ENCODE measurements around the gene ADGRE1.

ADGRE1 gene

GRCh38 chr19:6958791-6959190 is 71.4 kb downstream of the ADGRE1 start:
- DNase-seq (ENCODE audit: low read depth in 2 of 2): no peak

- DNase-seq (ENCODE audit: low read depth in 2 of 2): no peak
These were observed 76.0 kb downstream of the ADGRE1 start for GRCh38 chr19:6963244-6963852.

GRCh38 chr19:6963937-6964336 is 76.6 kb downstream of the ADGRE1 start:
- peak in 1 of 2 donors; percentile 5 for DNase-seq (ENCODE audit: low read depth in 2 of 2)

DNA sequence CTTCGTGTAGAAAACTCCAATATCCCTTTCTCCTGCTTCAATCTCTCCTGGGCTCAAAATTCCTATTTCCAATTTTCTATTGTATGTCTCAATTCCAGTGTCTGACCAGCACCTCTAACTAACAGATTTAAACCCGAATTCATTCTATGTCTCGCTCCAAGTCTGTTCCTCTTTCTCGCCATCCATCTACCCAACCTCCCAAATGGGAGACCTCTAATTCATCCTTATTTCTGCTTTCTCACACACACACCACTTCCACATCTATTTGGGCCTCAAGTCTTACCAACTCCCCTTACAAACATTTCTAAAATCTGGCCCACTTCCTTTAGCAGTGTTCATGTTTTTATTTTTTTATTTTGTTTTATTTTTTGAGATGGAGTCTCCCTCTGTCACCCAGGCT is 80.6 kb downstream of the ADGRE1 start:
- no peak for DNase-seq (ENCODE audit: low read depth in 2 of 2)

DNA sequence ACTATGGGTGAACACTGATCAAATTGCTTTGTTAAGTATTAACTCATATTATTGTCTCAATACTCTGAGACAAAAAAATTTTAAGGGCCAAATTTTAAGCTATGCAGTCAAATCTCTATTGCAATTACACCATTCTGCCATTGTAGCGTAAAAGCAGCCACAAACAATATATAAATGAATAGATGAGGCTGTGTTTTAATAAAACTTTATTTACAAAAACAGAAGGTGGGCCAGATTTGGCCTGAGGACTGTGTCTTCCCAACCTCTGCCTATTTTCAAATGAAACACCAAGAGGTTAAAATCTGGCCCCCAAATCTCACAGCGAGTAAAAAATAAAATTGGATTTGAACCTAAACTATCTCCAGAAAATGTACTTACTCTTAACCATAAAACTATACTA is 82.1 kb downstream of the ADGRE1 start:
- DNase-seq (ENCODE audit: low read depth in 2 of 2): no peak

GRCh38 chr19:6970021-6970420 is 82.6 kb downstream of the ADGRE1 start:
- no peak for DNase-seq (ENCODE audit: low read depth in 2 of 2)

GRCh38 chr19:6970443-6970842 is 83.1 kb downstream of the ADGRE1 start:
- DNase-seq (ENCODE audit: low read depth in 2 of 2): no peak

DNA sequence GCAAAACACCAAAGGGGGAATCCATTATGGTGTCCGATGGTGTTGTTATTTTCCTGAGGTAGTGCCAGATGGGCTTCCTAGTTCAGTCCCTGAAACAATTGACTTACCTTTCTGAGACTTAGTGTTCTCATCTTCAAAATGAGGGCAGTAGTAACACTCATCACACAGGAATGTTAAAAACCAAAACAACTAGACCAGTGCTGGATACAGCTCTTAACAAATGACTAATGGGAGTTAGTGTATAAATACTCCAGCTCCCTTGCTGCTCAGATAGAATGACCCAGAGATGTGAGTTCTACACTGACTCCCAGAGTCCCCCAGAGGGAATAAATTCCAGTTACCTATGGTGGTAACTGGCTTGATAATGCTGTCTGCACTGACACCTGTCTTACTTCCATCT is 84.0 kb downstream of the ADGRE1 start:
- no peak for DNase-seq (ENCODE audit: low read depth in 2 of 2)

- no peak for DNase-seq (ENCODE audit: low read depth in 2 of 2)
These were observed 88.8 kb downstream of the ADGRE1 start for GRCh38 chr19:6976197-6976596.

- DNase-seq (ENCODE audit: low read depth in 2 of 2): no peak
These were observed 92.0 kb downstream of the ADGRE1 start for GRCh38 chr19:6979399-6979798.

DNA sequence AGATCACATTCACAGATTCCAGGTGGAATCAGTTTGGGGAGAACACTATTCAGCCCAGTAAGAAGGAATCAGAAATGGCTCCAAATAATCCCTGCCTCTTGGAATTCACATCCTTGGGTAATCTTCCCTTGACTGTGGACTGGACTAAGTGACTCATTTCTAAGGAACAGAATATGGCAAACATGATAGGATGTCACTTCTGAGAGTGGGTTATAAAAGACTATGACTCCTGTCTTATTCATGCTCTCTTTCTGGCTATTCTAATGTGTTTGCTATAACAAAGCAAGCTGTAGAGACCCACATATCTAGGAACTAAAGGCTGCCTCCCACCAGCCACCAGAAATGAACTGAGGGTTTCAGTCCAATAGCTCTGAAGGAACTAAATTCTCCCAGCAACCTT is 96.1 kb downstream of the ADGRE1 start:
- no peak for DNase-seq (ENCODE audit: low read depth in 2 of 2)

DNA sequence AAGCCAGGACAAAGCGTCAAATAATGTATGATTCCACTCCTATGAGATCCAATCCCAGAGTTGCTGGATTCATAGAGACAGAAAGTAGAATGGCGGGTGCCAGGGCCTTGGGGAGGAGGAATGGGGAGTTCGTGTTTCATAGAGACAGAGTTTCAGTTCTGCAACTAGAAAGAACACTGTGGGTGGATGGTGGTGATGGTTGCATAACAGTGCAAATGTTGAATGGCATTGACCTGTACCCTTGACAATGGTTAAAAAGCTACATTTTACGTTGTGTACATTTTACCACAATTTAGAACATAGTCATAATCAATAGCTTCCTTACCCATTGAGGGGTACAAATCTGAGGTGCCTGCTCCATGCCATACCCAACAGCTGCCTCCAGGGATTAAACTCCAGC is 100.5 kb downstream of the ADGRE1 start:
- no peak for DNase-seq (ENCODE audit: low read depth in 2 of 2)

- DNase-seq (ENCODE audit: low read depth in 2 of 2): no peak
These were observed 100.9 kb downstream of the ADGRE1 start for GRCh38 chr19:6988257-6988656.
